HPDE6-E6E7 (cell line): Measurements from ENCODE around the gene RIMBP2.

ENCODE experiments used
- DNase-seq: peaks from one replicate; pipeline ENCODE4 v3.0.0; 2011; ENCODE audit warnings: missing footprints; ENCODE audit errors: extremely low spot score

RIMBP2 gene

DNA sequence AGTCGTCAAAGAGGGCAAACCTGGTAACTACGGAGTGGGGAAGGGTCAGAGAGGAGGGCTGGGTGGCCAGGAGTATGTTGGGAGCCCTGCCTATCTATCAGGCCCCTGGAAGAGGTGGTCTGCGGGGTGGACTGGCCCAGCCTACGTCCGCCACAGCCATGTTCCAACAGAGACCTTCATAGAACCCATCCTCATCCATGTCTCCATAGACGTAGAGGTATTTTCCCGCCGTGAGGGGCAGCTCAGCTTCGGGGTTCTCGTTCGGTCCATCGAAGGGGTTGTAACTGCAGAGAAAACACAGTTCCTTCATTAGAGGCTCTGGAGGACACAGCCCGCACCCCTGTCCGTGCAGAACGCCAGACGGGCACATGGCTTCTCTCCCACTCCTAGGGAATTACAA, 271.1 kb downstream of the RIMBP2 start:
- no peak for DNase-seq

DNA sequence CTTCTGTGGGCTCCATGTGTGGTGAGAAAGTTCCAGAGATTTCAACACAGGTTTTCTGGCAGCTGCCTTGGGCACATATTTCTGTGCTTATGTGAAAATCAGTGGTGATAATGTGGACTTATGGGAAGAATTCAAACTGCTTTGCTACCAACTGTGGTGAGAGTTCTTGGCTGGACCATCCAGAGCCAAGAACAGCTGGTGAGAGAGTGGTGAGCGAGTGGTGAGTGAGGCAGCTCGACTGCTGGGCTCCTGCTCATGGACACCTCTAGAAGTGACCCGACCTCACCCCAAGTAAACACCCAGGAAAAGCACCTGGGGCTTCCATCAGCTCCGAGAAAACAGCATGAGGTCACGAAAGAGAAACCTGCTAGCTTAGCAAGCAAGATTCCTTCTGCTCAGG, 272.0 kb downstream of the RIMBP2 start:
- DNase-seq, result no peak

GRCh38 chr12:130441771-130442760, 274.0 kb downstream of the RIMBP2 start:
- no peak for DNase-seq

- no peak for DNase-seq
Measured at GRCh38 chr12:130440411-130441080, 275.6 kb downstream of the RIMBP2 start.

- DNase-seq, result no peak
Measured at GRCh38 chr12:130439250-130439649, 276.8 kb downstream of the RIMBP2 start.

DNA sequence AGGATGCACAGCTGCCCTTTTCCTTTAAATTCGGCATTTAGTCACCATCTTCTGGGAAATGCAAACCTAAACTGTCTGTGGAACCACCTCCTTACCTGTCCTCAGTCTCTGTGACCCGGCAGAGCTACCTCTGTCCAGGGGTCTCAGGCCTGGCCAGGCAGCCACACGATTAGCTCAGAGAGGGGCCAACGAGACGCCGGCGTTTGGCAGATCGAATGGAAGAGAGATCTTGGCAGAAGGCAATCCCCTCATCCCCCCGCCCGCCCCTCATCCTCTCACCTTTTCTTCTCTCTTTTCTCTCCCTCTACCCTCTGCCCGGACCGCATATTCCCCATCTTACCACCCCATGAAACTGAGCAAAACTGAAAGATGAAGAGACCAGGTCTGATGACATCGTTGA, 277.4 kb downstream of the RIMBP2 start:
- no peak for DNase-seq

- DNase-seq, result no peak
Measured at GRCh38 chr12:130438243-130438620, 277.9 kb downstream of the RIMBP2 start.

DNA sequence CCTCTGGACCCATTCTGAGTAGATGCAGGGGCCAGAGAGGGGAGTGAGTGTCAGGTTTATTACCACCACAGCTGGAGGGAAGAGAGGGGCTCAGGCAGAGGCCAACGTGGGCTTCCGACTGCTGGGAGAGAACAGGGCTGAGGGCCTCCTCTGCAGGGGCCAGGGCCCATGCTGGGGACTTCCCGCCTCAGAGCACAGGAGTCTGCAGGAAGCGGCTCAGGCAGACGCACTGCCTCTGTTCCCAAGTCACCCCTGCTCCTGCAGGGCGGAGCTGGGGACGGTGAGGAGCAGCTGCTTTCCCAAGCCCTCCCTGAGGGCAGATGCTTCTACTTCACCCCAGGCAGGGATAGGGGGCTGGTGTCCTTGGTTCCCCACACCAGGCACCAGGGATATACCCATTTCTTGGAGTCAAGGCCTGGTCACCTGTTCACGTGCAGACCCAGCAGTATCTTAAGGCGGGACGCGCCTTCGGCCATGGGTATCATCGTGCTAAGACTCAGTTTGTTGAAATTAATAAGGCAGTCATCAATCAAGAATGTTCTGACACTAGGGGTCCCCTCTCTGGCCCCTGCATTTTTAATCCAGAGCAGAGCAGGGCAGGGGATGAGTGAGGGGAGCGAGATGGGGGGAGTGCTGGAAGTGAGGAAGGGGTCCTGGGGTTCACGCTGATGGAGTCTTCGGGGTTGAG, 278.4 kb downstream of the RIMBP2 start:
- no peak for DNase-seq

- no peak for DNase-seq
Measured at GRCh38 chr12:130436741-130437501, 279.2 kb downstream of the RIMBP2 start.

DNA sequence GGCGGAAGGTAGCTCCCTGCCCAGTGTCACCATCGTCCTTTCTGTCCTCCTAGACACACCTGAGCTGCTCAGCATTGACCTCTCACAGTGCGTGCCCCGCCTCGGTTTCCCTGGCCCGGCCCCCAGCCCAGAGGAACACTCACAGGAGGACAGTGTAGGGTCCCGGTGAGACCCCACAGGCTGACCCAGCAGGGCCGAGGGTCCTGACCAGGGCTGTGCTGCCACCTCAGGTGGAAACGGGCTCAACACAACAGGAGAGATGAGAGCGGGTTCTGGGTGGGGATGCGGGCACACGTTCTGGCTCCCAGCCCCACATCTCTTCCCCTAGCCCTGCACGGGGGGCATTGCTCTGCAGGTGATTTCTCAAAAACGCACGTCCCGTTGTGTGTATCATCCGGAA, 280.3 kb downstream of the RIMBP2 start:
- no peak for DNase-seq

DNA sequence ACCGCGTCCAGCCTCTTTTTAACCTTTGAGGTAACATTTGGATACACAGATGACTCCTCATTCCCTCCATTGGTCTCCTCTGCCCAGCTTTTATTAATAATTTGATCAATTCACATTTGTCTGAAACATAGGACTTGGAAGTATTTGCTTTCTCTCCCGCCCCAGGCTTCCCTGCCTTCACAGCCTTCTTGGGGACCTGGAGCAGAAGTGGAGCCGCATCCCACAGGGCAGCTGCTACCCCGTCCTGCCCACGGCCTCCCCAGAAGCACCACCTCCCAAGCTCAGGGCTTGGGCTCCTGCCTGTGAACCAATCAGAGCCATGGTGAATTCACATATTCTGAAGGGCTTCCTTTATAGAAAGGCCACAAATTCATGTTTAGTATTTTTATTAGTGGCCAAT, 280.8 kb downstream of the RIMBP2 start:
- DNase-seq, result no peak

GRCh38 chr12:130434560-130434959, 281.5 kb downstream of the RIMBP2 start:
- DNase-seq, result no peak

DNA sequence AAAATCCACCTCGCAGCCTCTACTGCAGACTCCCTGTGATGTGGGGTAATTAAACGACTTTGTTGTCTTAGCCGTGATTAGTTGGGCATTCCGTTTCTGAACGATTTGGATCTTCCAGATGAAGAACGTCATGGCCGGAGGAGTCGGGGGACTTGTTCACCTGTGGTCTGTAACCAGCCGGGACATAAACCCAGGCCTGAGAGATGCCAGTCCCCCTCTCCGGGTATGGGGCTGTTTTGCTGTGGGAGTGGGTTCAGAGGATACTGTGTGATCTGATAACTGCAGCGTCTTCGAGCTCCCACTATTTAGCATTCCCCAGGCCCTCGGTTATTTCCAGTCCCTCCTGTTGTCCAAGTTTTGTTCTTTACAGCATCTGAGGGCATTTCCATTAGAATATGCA, 282.3 kb downstream of the RIMBP2 start:
- DNase-seq, result no peak

GRCh38 chr12:130433411-130433810, 282.7 kb downstream of the RIMBP2 start:
- no peak for DNase-seq

- DNase-seq, result no peak
Measured at GRCh38 chr12:130431176-130431575, 284.9 kb downstream of the RIMBP2 start.

GRCh38 chr12:130429656-130430505, 286.2 kb downstream of the RIMBP2 start:
- DNase-seq, result no peak

- no peak for DNase-seq
Measured at GRCh38 chr12:130428116-130428515, 288.0 kb downstream of the RIMBP2 start.

GRCh38 chr12:130427381-130427887, 288.7 kb downstream of the RIMBP2 start:
- DNase-seq, result no peak

DNA sequence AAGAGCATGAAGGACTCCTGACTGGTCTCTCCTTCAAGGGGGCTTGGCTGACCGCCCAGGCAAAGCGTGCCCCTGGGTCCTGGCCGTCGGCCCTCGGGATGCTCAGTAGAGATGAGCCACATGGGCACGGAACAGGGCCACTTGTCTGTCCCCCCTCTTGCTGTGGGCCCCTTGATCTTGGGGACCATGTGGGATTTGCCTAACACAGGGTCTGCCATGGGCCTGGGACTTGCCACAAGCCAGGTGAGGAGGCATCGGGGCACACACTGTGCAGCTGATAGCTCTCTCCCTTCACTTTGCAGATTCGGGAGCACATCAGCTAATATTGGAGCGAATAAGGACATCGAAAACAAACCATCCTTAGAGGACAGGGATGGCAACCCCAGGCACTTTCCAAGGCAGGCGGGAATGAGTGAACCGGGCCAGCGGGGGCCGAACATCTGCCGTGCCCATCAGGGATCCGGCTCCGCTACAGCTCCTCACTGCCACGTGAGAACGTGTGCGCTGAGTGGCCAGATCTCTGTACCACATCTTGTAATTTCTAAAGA, 290.3 kb downstream of the RIMBP2 start:
- DNase-seq, result no peak
